Spleen (tissue), 11 donors: Measurements from ENCODE around the gene PDILT. TPM values are rescaled to one million over a fixed set of nuclear protein-coding genes. Genes with fewer than 3 reads are reported as not detected.

Experiments
- DNase-seq: peaks from one replicate; pipeline ENCODE4 v3.0.0-alpha.2; 2020
- H3K27ac ChIP-seq, 8 donors: fragments of 200-600 bp; sonication (generic) in 7 of 8; 1 replicate in 4 of 8; 2 replicates in 4 of 8; pipeline versions ENCODE4 v1.5.0 to v1.8.0; 2016 to 2021; ENCODE audit warnings: inconsistent platforms in 4 of 8, mild to moderate bottlenecking in 4 of 8, moderate library complexity in 1 of 8
- H3K27me3 ChIP-seq, 7 donors: fragments of 200-600 bp; sonication (generic) in 6 of 7; replicated peaks in 1 of 7; 1 replicate in 4 of 7; 2 replicates in 3 of 7; pipeline versions ENCODE4 v1.5.0 to v1.8.0; 2016 to 2021; ENCODE audit warnings: inconsistent platforms in 3 of 7, mild to moderate bottlenecking in 1 of 7
- H3K36me3 ChIP-seq, 6 donors: fragments of 200-600 bp; sonication (generic) in 5 of 6; 1 replicate in 4 of 6; 2 replicates in 2 of 6; pipeline versions ENCODE4 v1.5.0 to v1.8.0; 2016 to 2021; ENCODE audit warnings: inconsistent platforms in 2 of 6
- H3K4me1 ChIP-seq, 6 donors: fragments of 200-600 bp; sonication (generic) in 5 of 6; 1 replicate in 3 of 6; 2 replicates in 3 of 6; pipeline versions ENCODE4 v1.5.0 to v1.8.0; 2016 to 2021; ENCODE audit warnings: inconsistent platforms in 3 of 6
- H3K4me3 ChIP-seq, 8 donors: fragments of 200-600 bp; sonication (generic) in 7 of 8; 1 replicate in 4 of 8; 2 replicates in 4 of 8; pipeline versions ENCODE4 v1.5.0 to v1.8.0; 2016 to 2021; ENCODE audit warnings: inconsistent platforms in 4 of 8, mild to moderate bottlenecking in 4 of 8, moderate library complexity in 2 of 8
- H3K9me3 ChIP-seq, 8 donors: fragments of 200-600 bp; sonication (generic) in 7 of 8; 1 replicate in 4 of 8; 2 replicates in 4 of 8; pipeline versions ENCODE4 v1.5.0 to v1.8.0; 2016 to 2021; ENCODE audit warnings: inconsistent platforms in 4 of 8
- CTCF ChIP-seq, 11 experiments: fragments of 200-600 bp in 7 of 11; fragments of 450-650 bp in 4 of 11; sonication (generic) in 4 of 11; IDR thresholded peaks in 8 of 11; conservative IDR thresholded peaks in 3 of 11; 1 replicate in 7 of 11; 2 replicates in 4 of 11; pipeline versions ENCODE4 v1.4.0 to v1.8.0; 2016 to 2021; ENCODE audit warnings: antibody characterized with exemption in 11 of 11, inconsistent platforms in 4 of 11, mild to moderate bottlenecking in 1 of 11
- POLR2A ChIP-seq, 3 donors: fragments of 450-650 bp; IDR thresholded peaks; one replicate each; pipeline ENCODE4 v1.5.1; 2017; ENCODE audit warnings: antibody characterized with exemption in 3 of 3, mild to moderate bottlenecking in 1 of 3
- POLR2AphosphoS5 ChIP-seq, 3 donors: sonication (generic); formaldehyde crosslinking; IDR thresholded peaks; one replicate each; pipeline ENCODE4 v1.5.1; 2017; ENCODE audit warnings: antibody characterized with exemption in 3 of 3
- WGBS, 5 donors: extraction: QIAGEN DNeasy Blood & Tissue Kit in 3 of 5; methylation state at CpG; one replicate each; pipeline versions ENCODE4 v1.1.5 to v1.1.7; 2013 to 2018; 5-methylcytosine and 5-hydroxymethylcytosine counted together
- intact Hi-C: fragments of 100-400 bp; cut with DNase I; formaldehyde crosslinking; loops from one replicate; pipeline ENCODE4 v1.15.0; 2023; ENCODE audit warnings: low total_unique reads
- polyA plus RNA-seq, 3 donors: library from polyadenylated mRNA; stranded (reverse); fragments of 200-250 nt; gene quantifications; one replicate each; pipeline ENCODE4 v1.2.1, GENCODE V29; 2013
- total RNA-seq, 7 donors: library from RNA; depleted of rRNA in 3 of 7; stranded (reverse); fragments of >200 nt in 3 of 7; fragmentation: NEBNext Ultra II Directional in 4 of 7; extraction: Animal tissue kit (Norgen Biotek cat#: 25700) in 4 of 7; gene quantifications; one replicate each; pipeline versions ENCODE4 v1.1.0 to v1.2.1, GENCODE V29; 2016 to 2021
- donor health status: healthy with polysubstance abuse.
- donor health status: DM: no; HTN: no; CAD: no; lungs with moderate emphysema.
- donor health status: DM: no; HTN: no; CAD: no.
- donor health status: Bipolar disorder and iron deficiency.
- donor health status: healthy.
- donor health status: DM: no; HTN: no; CAD: no.
- donor health status: DM: yes; HTN: yes; CAD: no.

The PDILT gene
- total and polyA plus RNA-seq, 10 donors, result not detected

GRCh38 chr16:20317117-20317516 is 87.4 kb downstream of the PDILT start:
- Histone ChIP-seq H3K4me1 (no peaks in the 10 kb centered on the region), H3K27ac (no peak overlapping the region), H3K36me3 (no peaks in the 10 kb centered on the region), H3K4me3 (no peak overlapping the region), H3K27me3 (peaks cover 0 to 6% (median 0%) of the 10 kb centered on the region in 7 donors), H3K9me3 (no peaks in the 10 kb centered on the region)
- DNase-seq, result no peak
- TF ChIP-seq POLR2AphosphoS5 (IDR thresholded peaks at IDR 0.05), result no peak
- TF ChIP-seq POLR2A (IDR thresholded peaks at IDR 0.05), result no peak
- no peak for TF ChIP-seq CTCF (IDR thresholded peaks at IDR 0.05 in 8 of 11, conservative IDR thresholded peaks at IDR 0.05 in 3 of 11)
- WGBS, 5 donors, result 57 to 68% (median 66%) methylated on average over 8 of the region's 8 CpGs
- intact Hi-C loops, result no loop called here

DNA sequence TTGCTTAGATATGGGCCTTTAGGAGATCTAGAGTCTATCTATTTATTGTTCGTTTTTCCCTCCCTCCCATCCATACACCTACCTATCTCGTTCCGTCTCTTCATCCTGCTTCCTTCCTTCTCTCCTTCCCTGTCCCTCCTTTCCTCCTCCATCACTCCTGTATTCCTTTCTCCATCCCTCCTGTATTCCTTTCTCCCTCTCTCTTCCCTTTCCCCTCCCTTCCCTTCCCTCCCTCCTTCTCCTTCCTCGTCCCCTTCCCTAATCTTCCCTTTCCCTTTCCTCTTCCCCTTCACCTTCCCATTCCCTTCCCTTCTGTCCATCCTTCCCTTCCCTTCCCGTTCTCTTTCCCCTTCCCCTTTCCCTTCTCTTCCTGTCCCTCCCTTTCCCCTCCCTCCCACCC is 87.8 kb downstream of the PDILT start:
- H3K4me3 ChIP-seq, result no peak overlapping the region
- peaks cover 0 to 6% (median 0%) of the 10 kb centered on the region in 7 donors for H3K27me3 ChIP-seq
- TF ChIP-seq POLR2AphosphoS5 (IDR thresholded peaks at IDR 0.05) (no peak), CTCF (IDR thresholded peaks at IDR 0.05 in 8 of 11, conservative IDR thresholded peaks at IDR 0.05 in 3 of 11) (no peak), POLR2A (IDR thresholded peaks at IDR 0.05) (no peak)
- no peak overlapping the region for H3K27ac ChIP-seq
- 54 to 70% (median 57%) methylated on average over 5 of the region's 5 CpGs for WGBS, 5 donors
- intact Hi-C loops, result no loop called here
- no peaks in the 10 kb centered on the region for H3K9me3 ChIP-seq
- no peak for DNase-seq
- no peaks in the 10 kb centered on the region for H3K36me3 ChIP-seq
- H3K4me1 ChIP-seq, result no peaks in the 10 kb centered on the region

- DNase-seq, result no peak
- intact Hi-C loops, result no loop called here
- no peaks in the 10 kb centered on the region for H3K4me1 ChIP-seq
- WGBS, 5 donors, result 89 to 99% (median 93%) methylated on average over 6 of the region's 6 CpGs
- TF ChIP-seq CTCF (IDR thresholded peaks at IDR 0.05 in 8 of 11, conservative IDR thresholded peaks at IDR 0.05 in 3 of 11) (no peak), POLR2A (IDR thresholded peaks at IDR 0.05) (no peak), POLR2AphosphoS5 (IDR thresholded peaks at IDR 0.05) (no peak)
- H3K27ac ChIP-seq, result no peak overlapping the region
- no peak overlapping the region for H3K4me3 ChIP-seq
- no peaks in the 10 kb centered on the region for H3K36me3 ChIP-seq
- no peaks in the 10 kb centered on the region for H3K9me3 ChIP-seq
- peaks cover 0 to 6% (median 0%) of the 10 kb centered on the region in 7 donors for H3K27me3 ChIP-seq
Measured at GRCh38 chr16:20315764-20316163, 88.8 kb downstream of the PDILT start.

- no peak for TF ChIP-seq CTCF (IDR thresholded peaks at IDR 0.05 in 8 of 11, conservative IDR thresholded peaks at IDR 0.05 in 3 of 11)
- no peak for TF ChIP-seq POLR2A (IDR thresholded peaks at IDR 0.05)
- no peak for TF ChIP-seq POLR2AphosphoS5 (IDR thresholded peaks at IDR 0.05)
- intact Hi-C loops, result no loop called here
- no peak for DNase-seq
- WGBS, 5 donors, result 81 to 91% (median 86%) methylated on average over 3 of the region's 3 CpGs
- Histone ChIP-seq H3K27ac (no peak overlapping the region), H3K36me3 (no peaks in the 10 kb centered on the region), H3K4me3 (no peak overlapping the region), H3K27me3 (peaks cover 0 to 6% (median 0%) of the 10 kb centered on the region in 7 donors), H3K4me1 (no peaks in the 10 kb centered on the region), H3K9me3 (no peaks in the 10 kb centered on the region)
Measured at GRCh38 chr16:20314575-20314974, 90.0 kb downstream of the PDILT start.
